Spleen (tissue), 11 donors: ENCODE measurements around the gene KCND3. TPM values are rescaled to one million over a fixed set of nuclear protein-coding genes. Genes with fewer than 3 reads are reported as not detected.

Source experiments
- DNase-seq: peaks from one replicate; pipeline ENCODE4 v3.0.0-alpha.2; 2020
- H3K27ac ChIP-seq, 8 donors: fragments of 200-600 bp; sonication (generic) in 7 of 8; 1 replicate in 4 of 8; 2 replicates in 4 of 8; pipeline versions ENCODE4 v1.5.0 to v1.8.0; 2016 to 2021; ENCODE audit warnings: inconsistent platforms in 4 of 8, mild to moderate bottlenecking in 4 of 8, moderate library complexity in 1 of 8
- H3K27me3 ChIP-seq, 7 donors: fragments of 200-600 bp; sonication (generic) in 6 of 7; replicated peaks in 1 of 7; 1 replicate in 4 of 7; 2 replicates in 3 of 7; pipeline versions ENCODE4 v1.5.0 to v1.8.0; 2016 to 2021; ENCODE audit warnings: inconsistent platforms in 3 of 7, mild to moderate bottlenecking in 1 of 7
- H3K36me3 ChIP-seq, 6 donors: fragments of 200-600 bp; sonication (generic) in 5 of 6; 1 replicate in 4 of 6; 2 replicates in 2 of 6; pipeline versions ENCODE4 v1.5.0 to v1.8.0; 2016 to 2021; ENCODE audit warnings: inconsistent platforms in 2 of 6
- H3K4me1 ChIP-seq, 6 donors: fragments of 200-600 bp; sonication (generic) in 5 of 6; 1 replicate in 3 of 6; 2 replicates in 3 of 6; pipeline versions ENCODE4 v1.5.0 to v1.8.0; 2016 to 2021; ENCODE audit warnings: inconsistent platforms in 3 of 6
- H3K4me3 ChIP-seq, 8 donors: fragments of 200-600 bp; sonication (generic) in 7 of 8; 1 replicate in 4 of 8; 2 replicates in 4 of 8; pipeline versions ENCODE4 v1.5.0 to v1.8.0; 2016 to 2021; ENCODE audit warnings: inconsistent platforms in 4 of 8, mild to moderate bottlenecking in 4 of 8, moderate library complexity in 2 of 8
- H3K9me3 ChIP-seq, 8 donors: fragments of 200-600 bp; sonication (generic) in 7 of 8; 1 replicate in 4 of 8; 2 replicates in 4 of 8; pipeline versions ENCODE4 v1.5.0 to v1.8.0; 2016 to 2021; ENCODE audit warnings: inconsistent platforms in 4 of 8
- CTCF ChIP-seq, 11 experiments: fragments of 200-600 bp in 7 of 11; fragments of 450-650 bp in 4 of 11; sonication (generic) in 4 of 11; IDR thresholded peaks in 8 of 11; conservative IDR thresholded peaks in 3 of 11; 1 replicate in 7 of 11; 2 replicates in 4 of 11; pipeline versions ENCODE4 v1.4.0 to v1.8.0; 2016 to 2021; ENCODE audit warnings: antibody characterized with exemption in 11 of 11, inconsistent platforms in 4 of 11, mild to moderate bottlenecking in 1 of 11
- POLR2A ChIP-seq, 3 donors: fragments of 450-650 bp; IDR thresholded peaks; one replicate each; pipeline ENCODE4 v1.5.1; 2017; ENCODE audit warnings: antibody characterized with exemption in 3 of 3, mild to moderate bottlenecking in 1 of 3
- POLR2AphosphoS5 ChIP-seq, 3 donors: sonication (generic); formaldehyde crosslinking; IDR thresholded peaks; one replicate each; pipeline ENCODE4 v1.5.1; 2017; ENCODE audit warnings: antibody characterized with exemption in 3 of 3
- WGBS, 5 donors: extraction: QIAGEN DNeasy Blood & Tissue Kit in 3 of 5; methylation state at CpG; one replicate each; pipeline versions ENCODE4 v1.1.5 to v1.1.7; 2013 to 2018; 5-methylcytosine and 5-hydroxymethylcytosine counted together
- intact Hi-C: fragments of 100-400 bp; cut with DNase I; formaldehyde crosslinking; loops from one replicate; pipeline ENCODE4 v1.15.0; 2023; ENCODE audit warnings: low total_unique reads
- polyA plus RNA-seq, 3 donors: library from polyadenylated mRNA; stranded (reverse); fragments of 200-250 nt; gene quantifications; one replicate each; pipeline ENCODE4 v1.2.1, GENCODE V29; 2013
- total RNA-seq, 7 donors: library from RNA; depleted of rRNA in 3 of 7; stranded (reverse); fragments of >200 nt in 3 of 7; fragmentation: NEBNext Ultra II Directional in 4 of 7; extraction: Animal tissue kit (Norgen Biotek cat#: 25700) in 4 of 7; gene quantifications; one replicate each; pipeline versions ENCODE4 v1.1.0 to v1.2.1, GENCODE V29; 2016 to 2021
- donor health status: healthy with polysubstance abuse.
- donor health status: DM: no; HTN: no; CAD: no; lungs with moderate emphysema.
- donor health status: DM: no; HTN: no; CAD: no.
- donor health status: Bipolar disorder and iron deficiency.
- donor health status: healthy.
- donor health status: DM: no; HTN: no; CAD: no.
- donor health status: DM: yes; HTN: yes; CAD: no.

KCND3 gene
- total and polyA plus RNA-seq, 10 donors = 0.67 to 14.2 (median 8.6) TPM

GRCh38 chr1:111738436-111739193, 250.9 kb downstream of the KCND3 start:
- peak overlapping the region; percentile 76 to 98 (median 90) for H3K27ac ChIP-seq
- peaks cover 11 to 71% (median 58%) of the 10 kb centered on the region in 6 donors for H3K4me1 ChIP-seq
- H3K36me3 ChIP-seq = no peaks in the 10 kb centered on the region
- TF ChIP-seq POLR2A (IDR thresholded peaks at IDR 0.05) (peak in 1 of 3 donors; percentile 3), CTCF (IDR thresholded peaks at IDR 0.05 in 8 of 11, conservative IDR thresholded peaks at IDR 0.05 in 3 of 11) (no peak), POLR2AphosphoS5 (IDR thresholded peaks at IDR 0.05) (peak; percentile 14 to 64 (median 57))
- peaks cover 0 to 53% (median 14%) of the 10 kb centered on the region in 7 donors for H3K27me3 ChIP-seq
- peak overlapping the region; percentile 44 to 79 (median 62) for H3K4me3 ChIP-seq
- intact Hi-C loops = no loop called here
- H3K9me3 ChIP-seq = no peaks in the 10 kb centered on the region
- peak; percentile 91 for DNase-seq
- WGBS, 5 donors = 1 to 2% (median 1%) methylated on average over 54 to 61 of the region's 61 CpGs

- no peak for DNase-seq
- Histone ChIP-seq H3K36me3 (no peaks in the 10 kb centered on the region), H3K27me3 (peaks cover 0 to 53% (median 14%) of the 10 kb centered on the region in 7 donors), H3K4me1 (peaks cover 14 to 76% (median 62%) of the 10 kb centered on the region in 6 donors), H3K9me3 (no peaks in the 10 kb centered on the region), H3K4me3 (peak overlapping the region; percentile 44 to 79 (median 62)), H3K27ac (peak overlapping the region in 7 of 8 donors; percentile 86 to 98 (median 90))
- WGBS, 5 donors = 14 to 26% (median 25%) methylated on average over 9 of the region's 9 CpGs
- TF ChIP-seq CTCF (IDR thresholded peaks at IDR 0.05 in 8 of 11, conservative IDR thresholded peaks at IDR 0.05 in 3 of 11) (no peak), POLR2AphosphoS5 (IDR thresholded peaks at IDR 0.05) (no peak), POLR2A (IDR thresholded peaks at IDR 0.05) (no peak)
- intact Hi-C loops = no loop called here
Observed at GRCh38 chr1:111738133-111738435, 251.4 kb downstream of the KCND3 start.

GRCh38 chr1:111737216-111738132, 252.0 kb downstream of the KCND3 start:
- H3K27ac ChIP-seq = peak overlapping the region in 7 of 8 donors; percentile 86 to 98 (median 90)
- no peaks in the 10 kb centered on the region for H3K36me3 ChIP-seq
- H3K4me3 ChIP-seq = peak overlapping the region in 5 of 8 donors; percentile 50 to 79 (median 63)
- intact Hi-C loops = no loop called here
- no peaks in the 10 kb centered on the region for H3K9me3 ChIP-seq
- DNase-seq = no peak
- H3K4me1 ChIP-seq = peaks cover 14 to 82% (median 65%) of the 10 kb centered on the region in 6 donors
- peaks cover 0 to 53% (median 14%) of the 10 kb centered on the region in 7 donors for H3K27me3 ChIP-seq
- WGBS, 5 donors = 40 to 60% (median 48%) methylated on average over 8 of the region's 8 CpGs
- TF ChIP-seq POLR2AphosphoS5 (IDR thresholded peaks at IDR 0.05) (no peak), POLR2A (IDR thresholded peaks at IDR 0.05) (no peak), CTCF (IDR thresholded peaks at IDR 0.05 in 8 of 11, conservative IDR thresholded peaks at IDR 0.05 in 3 of 11) (no peak)
